Measurements from ENCODE around the gene EPC1.

The EPC1 gene

GRCh38 chr10:32346134-32346550 lies 816 bp downstream of the EPC1 start:
- H3K4me3 ChIP-seq (ENCODE audit: low read depth, low read length), result peak overlapping the region; percentile 87
- DNase-seq (ENCODE audit: low read depth), result peak; percentile 86

- DNase-seq (ENCODE audit: low read depth), result no peak
- no peak overlapping the region for H3K4me3 ChIP-seq (ENCODE audit: low read depth, low read length)
Observed at GRCh38 chr10:32341596-32341995, 5.4 kb downstream of the EPC1 start.

DNA sequence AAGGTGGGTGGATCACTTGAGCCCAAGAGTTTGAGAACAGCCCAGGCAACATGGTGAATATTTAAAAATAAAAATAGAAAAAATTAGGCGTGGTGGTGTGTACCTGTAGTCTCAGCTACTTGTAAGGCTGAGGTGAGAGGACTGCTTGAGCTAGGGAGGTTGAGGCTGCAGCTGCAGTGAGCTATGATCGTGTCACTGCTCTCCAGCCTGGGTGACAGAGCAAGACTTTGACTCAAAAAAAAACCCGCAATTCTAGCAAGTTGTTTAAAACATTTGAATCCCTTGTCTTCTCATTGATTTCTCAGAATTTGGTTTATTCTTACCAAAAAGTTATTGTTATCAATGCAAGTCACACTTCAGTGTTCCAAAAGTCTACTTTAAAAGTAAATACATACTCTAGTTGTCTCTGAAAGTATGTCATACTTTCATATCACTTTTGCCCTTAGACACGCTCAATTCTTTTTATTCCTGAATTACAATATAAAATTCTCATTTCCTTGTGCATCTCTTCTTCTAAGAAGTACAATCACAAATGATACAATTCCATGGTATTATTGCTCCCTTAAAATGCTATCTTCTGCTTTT lies 6.3 kb downstream of the EPC1 start:
- no peak for DNase-seq (ENCODE audit: low read depth)

DNA sequence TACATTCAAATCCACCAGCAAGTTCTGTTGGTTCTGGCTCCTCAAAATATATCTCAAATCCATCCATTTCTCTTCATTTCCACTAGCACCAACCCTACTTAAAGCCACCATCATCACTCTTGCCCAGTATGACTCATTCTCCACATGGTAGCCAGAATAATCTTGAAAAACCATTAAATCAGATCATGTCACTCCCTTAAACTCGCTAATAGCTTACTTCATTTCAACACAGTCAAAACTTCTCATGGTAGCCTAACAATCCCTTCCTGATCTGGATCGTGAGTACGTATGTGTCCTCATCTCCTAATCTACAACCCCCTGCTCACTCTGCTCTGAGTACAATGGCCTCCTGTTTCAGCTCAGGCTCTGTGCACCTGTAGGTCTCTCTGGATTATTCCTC lies 8.7 kb downstream of the EPC1 start:
- DNase-seq (ENCODE audit: low read depth), result no peak

More for the DNA sequence above, 6.3 kb downstream of the EPC1 start:
- no peak overlapping the region for H3K4me3 ChIP-seq (ENCODE audit: low read depth, low read length)

DNA sequence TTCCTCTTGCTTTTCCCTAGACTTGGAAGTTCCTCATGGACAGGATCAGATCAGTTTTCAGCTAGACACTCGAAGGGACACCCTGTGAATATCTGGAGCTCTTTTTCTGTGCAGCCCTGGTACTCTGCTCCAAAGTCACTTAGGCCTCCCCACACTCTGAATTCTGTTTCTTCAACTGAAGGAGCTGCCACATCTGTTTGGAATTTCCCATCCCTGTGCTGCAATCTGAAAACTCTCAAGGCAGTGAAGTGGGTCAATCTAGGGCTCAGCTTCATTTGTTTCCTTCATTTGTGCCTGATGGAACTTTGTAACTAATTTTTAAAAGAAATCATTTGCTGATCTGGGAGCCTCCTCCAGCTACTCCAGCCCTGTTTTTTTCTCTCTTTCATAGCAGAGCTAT lies 9.6 kb downstream of the EPC1 start:
- DNase-seq (ENCODE audit: low read depth), result no peak
- H3K4me3 ChIP-seq (ENCODE audit: low read depth, low read length), result no peak overlapping the region

More for the DNA sequence above, 8.7 kb downstream of the EPC1 start:
- H3K4me3 ChIP-seq (ENCODE audit: low read depth, low read length), result no peak overlapping the region

DNA sequence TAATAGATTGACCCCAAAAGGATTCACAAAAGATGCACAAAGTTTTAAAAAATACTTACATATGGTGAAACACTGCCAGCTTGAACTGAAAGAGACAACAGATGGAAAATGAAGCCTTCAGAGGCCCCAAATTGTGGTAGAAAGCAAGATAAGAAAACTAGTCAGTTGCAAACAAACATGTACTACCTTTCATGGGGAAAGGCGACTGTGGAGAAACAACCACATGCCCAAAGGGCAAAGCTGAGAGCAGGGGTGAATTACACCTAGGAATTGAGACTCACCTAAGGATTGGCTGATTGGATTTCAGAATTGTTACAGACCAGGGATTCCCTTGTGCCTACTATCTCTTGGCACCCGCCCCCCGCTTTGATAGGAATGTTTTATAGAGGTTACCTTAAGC lies 13.1 kb downstream of the EPC1 start:
- no peak for DNase-seq (ENCODE audit: low read depth)
- H3K4me3 ChIP-seq (ENCODE audit: low read depth, low read length), result no peak overlapping the region

DNA sequence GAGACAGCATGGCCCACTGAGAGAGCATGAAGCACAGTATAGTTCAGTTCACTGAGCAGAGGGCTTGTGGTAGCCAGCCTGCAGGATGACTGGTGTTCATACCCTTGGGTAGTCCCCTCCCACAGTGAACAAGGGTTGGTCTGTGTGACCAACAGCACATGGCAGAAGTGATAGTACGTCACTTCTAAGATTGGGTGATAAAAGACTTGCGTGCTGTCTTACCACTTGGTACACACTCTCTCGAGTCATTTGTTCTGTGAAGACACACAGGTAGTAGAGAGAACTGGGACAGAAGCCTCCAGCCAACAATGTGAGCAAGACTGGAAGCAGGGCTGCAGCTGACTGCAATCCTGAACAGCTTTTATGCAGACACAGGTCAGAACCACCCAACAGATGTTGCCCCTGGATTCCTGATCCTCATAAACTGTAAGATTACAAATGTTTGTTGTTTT lies 14.6 kb downstream of the EPC1 start:
- H3K4me3 ChIP-seq (ENCODE audit: low read depth, low read length), result no peak overlapping the region
- DNase-seq (ENCODE audit: low read depth), result no peak

GRCh38 chr10:32331606-32332005 lies 15.4 kb downstream of the EPC1 start:
- no peak overlapping the region for H3K4me3 ChIP-seq (ENCODE audit: low read depth, low read length)
- DNase-seq (ENCODE audit: low read depth), result no peak

DNA sequence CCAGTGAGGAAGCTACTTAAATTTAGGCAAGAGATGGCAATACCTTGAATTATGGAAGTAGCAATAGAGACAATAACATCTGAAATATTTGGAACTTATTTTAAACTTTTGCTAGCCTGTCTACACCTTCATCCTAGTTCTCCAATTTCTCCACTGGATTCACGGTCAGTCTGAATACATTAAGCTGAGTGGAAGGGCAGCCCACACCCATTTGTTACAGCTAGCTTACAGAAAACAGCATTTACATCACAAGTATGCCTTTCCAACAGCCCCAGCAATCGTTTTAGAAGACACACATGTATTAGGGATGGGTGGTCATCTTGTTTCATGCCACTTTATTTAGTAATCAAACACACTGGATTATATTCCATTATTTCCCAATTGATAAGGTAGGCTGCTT lies 16.7 kb downstream of the EPC1 start:
- no peak overlapping the region for H3K4me3 ChIP-seq (ENCODE audit: low read depth, low read length)
- DNase-seq (ENCODE audit: low read depth), result no peak

- no peak for DNase-seq (ENCODE audit: low read depth)
- H3K4me3 ChIP-seq (ENCODE audit: low read depth, low read length), result no peak overlapping the region
Observed at GRCh38 chr10:32329061-32329460, 17.9 kb downstream of the EPC1 start.

DNA sequence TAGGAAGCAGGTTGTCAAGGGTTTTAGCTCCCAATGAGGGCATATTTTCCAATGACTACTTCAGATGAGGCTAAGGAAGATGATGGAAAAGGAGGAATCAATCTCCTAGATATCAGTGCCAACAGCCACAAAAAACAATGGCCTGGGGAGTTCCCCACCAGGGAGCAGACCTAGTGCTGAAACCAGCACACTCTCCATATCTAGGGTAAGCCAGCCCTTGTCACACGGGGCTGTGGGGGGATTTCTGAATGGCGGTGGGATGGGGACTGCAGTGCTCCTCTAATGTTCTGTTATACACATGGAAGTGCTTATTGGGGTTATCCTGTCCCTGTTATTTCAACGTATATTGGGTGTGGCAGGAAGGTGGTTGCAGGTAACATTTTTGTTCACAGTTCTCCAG lies 18.5 kb downstream of the EPC1 start:
- H3K4me3 ChIP-seq (ENCODE audit: low read depth, low read length), result no peak overlapping the region
- no peak for DNase-seq (ENCODE audit: low read depth)

DNA sequence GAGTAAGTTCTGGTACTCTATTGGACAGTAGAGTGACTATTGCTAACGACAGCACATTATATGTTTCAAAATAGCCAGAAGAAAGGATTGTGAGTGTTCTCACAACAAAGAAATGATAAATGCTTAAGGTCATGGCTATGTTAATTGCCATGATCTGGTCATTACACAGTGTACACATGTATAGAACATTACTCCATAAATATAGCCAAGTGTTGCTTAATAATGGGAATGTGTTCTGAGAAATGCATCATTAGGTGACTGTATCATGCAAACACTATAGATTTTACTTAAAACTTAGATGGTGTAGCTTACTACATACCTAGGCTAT lies 19.6 kb downstream of the EPC1 start:
- H3K4me3 ChIP-seq (ENCODE audit: low read depth, low read length), result no peak overlapping the region
- no peak for DNase-seq (ENCODE audit: low read depth)

DNA sequence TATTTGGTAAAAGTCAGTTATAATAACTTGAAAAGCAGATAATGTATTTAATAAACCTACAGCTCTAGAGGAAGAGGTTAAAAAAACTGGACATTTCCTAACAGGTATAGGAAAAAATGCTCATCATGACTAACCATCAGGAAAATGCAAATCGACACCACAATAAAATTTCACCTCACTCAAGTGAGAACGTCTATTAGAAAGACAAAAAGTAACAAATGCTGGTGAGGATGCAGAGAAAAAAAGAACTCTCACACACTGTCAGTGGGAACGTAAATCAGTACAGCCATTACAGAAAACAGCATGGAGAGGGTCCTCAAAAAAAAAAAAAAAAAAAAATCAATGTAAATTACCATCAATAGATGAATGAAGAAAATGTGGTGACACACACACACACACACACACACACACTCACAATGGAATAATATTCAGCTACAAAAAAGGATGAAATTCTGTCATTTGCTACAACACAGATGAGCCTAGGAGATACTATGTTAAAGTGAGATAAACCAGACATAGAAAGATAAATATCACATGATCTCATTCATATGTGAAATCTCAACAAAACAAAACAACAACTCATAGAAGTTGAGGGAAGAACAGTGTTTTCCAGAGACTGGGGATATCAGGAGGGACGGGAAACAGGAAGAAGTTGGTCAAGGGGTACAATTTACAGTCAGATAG lies 20.1 kb downstream of the EPC1 start:
- DNase-seq (ENCODE audit: low read depth), result no peak
- H3K4me3 ChIP-seq (ENCODE audit: low read depth, low read length), result no peak overlapping the region

GRCh38 chr10:32326119-32326518 lies 20.8 kb downstream of the EPC1 start:
- DNase-seq (ENCODE audit: low read depth), result no peak

GRCh38 chr10:32323051-32323450 lies 23.9 kb downstream of the EPC1 start:
- DNase-seq (ENCODE audit: low read depth), result no peak
- H3K4me3 ChIP-seq (ENCODE audit: low read depth, low read length), result no peak overlapping the region

More at GRCh38 chr10:32326119-32326518, 20.8 kb downstream of the EPC1 start:
- H3K4me3 ChIP-seq (ENCODE audit: low read depth, low read length), result no peak overlapping the region

GRCh38 chr10:32321016-32321631 lies 25.8 kb downstream of the EPC1 start:
- no peak for DNase-seq (ENCODE audit: low read depth)
- no peak overlapping the region for H3K4me3 ChIP-seq (ENCODE audit: low read depth, low read length)

GRCh38 chr10:32318476-32318896 lies 28.5 kb downstream of the EPC1 start:
- DNase-seq (ENCODE audit: low read depth), result no peak
- H3K4me3 ChIP-seq (ENCODE audit: low read depth, low read length), result no peak overlapping the region

- no peak overlapping the region for H3K4me3 ChIP-seq (ENCODE audit: low read depth, low read length)
- DNase-seq (ENCODE audit: low read depth), result no peak
Observed at GRCh38 chr10:32317795-32318357, 29.1 kb downstream of the EPC1 start.

- no peak for DNase-seq (ENCODE audit: low read depth)
- no peak overlapping the region for H3K4me3 ChIP-seq (ENCODE audit: low read depth, low read length)
Observed at GRCh38 chr10:32315424-32315823, 31.5 kb downstream of the EPC1 start.

DNA sequence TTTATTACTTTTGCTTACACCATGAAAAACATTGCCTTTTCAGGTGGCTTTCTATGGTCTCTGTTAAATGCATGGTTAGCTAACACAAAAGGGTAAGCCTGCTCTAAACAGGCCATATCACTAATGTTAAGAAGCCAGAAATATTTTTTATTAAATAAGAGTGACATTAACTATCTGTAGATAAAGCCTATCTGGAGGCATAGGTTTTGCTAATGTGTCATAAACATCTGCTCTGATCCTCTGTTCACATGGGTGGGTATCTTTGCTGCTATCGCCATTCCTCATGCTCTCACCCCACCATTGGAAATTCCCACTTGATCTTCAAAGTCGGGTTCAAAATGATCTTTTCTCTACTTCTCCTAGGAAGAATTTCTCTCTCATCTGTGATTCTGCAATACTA lies 32.4 kb downstream of the EPC1 start:
- no peak overlapping the region for H3K4me3 ChIP-seq (ENCODE audit: low read depth, low read length)
- DNase-seq (ENCODE audit: low read depth), result no peak
